DND-41 (cell line): ENCODE results near the gene CLMP.
A peak's percentile ranks its signal among the peaks of the same experiment; 100 is the strongest.
"Not testable (repeated sequence)": the region's sequence is repeated elsewhere in the genome, so short reads cannot be mapped to it uniquely, and the experiment has no call there.

ENCODE experiments used
- ATAC-seq: fragments of 200-7000 bp; cut with Tn5 transposase; 3 replicates; pipeline ENCODE4 v1.9.1; 2021; ENCODE audit warnings: low read depth; ENCODE audit not compliant: insufficient read depth
- DNase-seq: peaks from one replicate; pipeline ENCODE4 v3.0.0-alpha.2; 2020
- H2AFZ ChIP-seq: 2 replicates; pipeline ENCODE4 v1.6.0; 2012; ENCODE audit warnings: low read depth, low read length
- H3K27ac ChIP-seq: 2 replicates; pipeline ENCODE4 v1.5.1; 2012; ENCODE audit warnings: low read length, inconsistent platforms
- H3K27me3 ChIP-seq: fragments of 200-600 bp; sonication (generic); 2 replicates; pipeline ENCODE4 v1.6.0; 2012; ENCODE audit warnings: low read length, mild to moderate bottlenecking, inconsistent platforms; ENCODE audit not compliant: insufficient read depth, poor library complexity
- H3K36me3 ChIP-seq: 2 replicates; pipeline ENCODE4 v1.5.1; 2012; ENCODE audit warnings: low read length, inconsistent platforms; ENCODE audit not compliant: insufficient read depth
- H3K4me1 ChIP-seq: 2 replicates; pipeline ENCODE4 v1.5.1; 2012; ENCODE audit warnings: mild to moderate bottlenecking, low read length; ENCODE audit not compliant: insufficient read depth
- H3K4me2 ChIP-seq: 2 replicates; pipeline ENCODE4 v1.6.0; 2012; ENCODE audit warnings: mild to moderate bottlenecking, moderate library complexity, low read length, inconsistent platforms; ENCODE audit not compliant: insufficient read depth
- H3K4me3 ChIP-seq, 2 experiments: fragments of 200-600 bp in 1 of 2; shearing (Covaris generic) in 1 of 2; 2 replicates each; pipeline ENCODE4 v1.5.1; 2012 to 2016; ENCODE audit warnings: inconsistent platforms in 2 of 2, low read length in 2 of 2, mild to moderate bottlenecking in 2 of 2, low read depth in 1 of 2, moderate library complexity in 1 of 2
- H3K79me2 ChIP-seq: 2 replicates; pipeline ENCODE4 v1.6.0; 2012; ENCODE audit warnings: low read length, inconsistent platforms; ENCODE audit not compliant: insufficient read depth
- H3K9ac ChIP-seq: 2 replicates; pipeline ENCODE4 v1.6.0; 2012; ENCODE audit warnings: low read depth, mild to moderate bottlenecking, inconsistent platforms, low read length, moderate library complexity
- H3K9me3 ChIP-seq: 2 replicates; pipeline ENCODE4 v1.5.1; 2012; ENCODE audit warnings: low read length, moderate library complexity, mild to moderate bottlenecking, inconsistent platforms; ENCODE audit not compliant: insufficient read depth, severe bottlenecking
- H4K20me1 ChIP-seq: 2 replicates; pipeline ENCODE4 v1.6.0; 2012; ENCODE audit warnings: low read length; ENCODE audit not compliant: insufficient read depth
- CTCF ChIP-seq: IDR thresholded peaks from 2 replicates; pipeline ENCODE4 v1.5.1; 2012; ENCODE audit warnings: borderline replicate concordance, low read length, moderate library complexity, mild to moderate bottlenecking; ENCODE audit not compliant: poor library complexity, severe bottlenecking; ENCODE audit errors: extremely low read depth
- EZH2 ChIP-seq: IDR thresholded peaks from 3 replicates; pipeline ENCODE4 v1.6.1; 2012; ENCODE audit warnings: borderline replicate concordance, low read depth, mild to moderate bottlenecking, moderate library complexity, low read length, inconsistent platforms; ENCODE audit not compliant: severe bottlenecking

Gene CLMP

GRCh38 chr11:123060277-123061000 lies 134.6 kb downstream of the CLMP start:
- peak overlapping the region; percentile 97 for H3K27ac ChIP-seq
- ATAC-seq (no peak), DNase-seq (peak; percentile 41)
- TF ChIP-seq CTCF (no peak), EZH2 (no peak)
- H3K9ac ChIP-seq = peak overlapping the region; percentile 100
- peaks cover 88% of the 10 kb centered on the region for H3K79me2 ChIP-seq
- H3K4me2 ChIP-seq = peak overlapping the region; percentile 81
- no peaks in the 10 kb centered on the region for H3K27me3 ChIP-seq
- peaks cover 53% of the 10 kb centered on the region for H3K4me1 ChIP-seq
- no peaks in the 10 kb centered on the region for H3K9me3 ChIP-seq
- H3K4me3 ChIP-seq = peak overlapping the region; percentile 71 to 97
- peaks cover 61% of the 10 kb centered on the region for H4K20me1 ChIP-seq
- peaks cover 65% of the 10 kb centered on the region for H3K36me3 ChIP-seq
- no peak overlapping the region for H2AFZ ChIP-seq

DNA sequence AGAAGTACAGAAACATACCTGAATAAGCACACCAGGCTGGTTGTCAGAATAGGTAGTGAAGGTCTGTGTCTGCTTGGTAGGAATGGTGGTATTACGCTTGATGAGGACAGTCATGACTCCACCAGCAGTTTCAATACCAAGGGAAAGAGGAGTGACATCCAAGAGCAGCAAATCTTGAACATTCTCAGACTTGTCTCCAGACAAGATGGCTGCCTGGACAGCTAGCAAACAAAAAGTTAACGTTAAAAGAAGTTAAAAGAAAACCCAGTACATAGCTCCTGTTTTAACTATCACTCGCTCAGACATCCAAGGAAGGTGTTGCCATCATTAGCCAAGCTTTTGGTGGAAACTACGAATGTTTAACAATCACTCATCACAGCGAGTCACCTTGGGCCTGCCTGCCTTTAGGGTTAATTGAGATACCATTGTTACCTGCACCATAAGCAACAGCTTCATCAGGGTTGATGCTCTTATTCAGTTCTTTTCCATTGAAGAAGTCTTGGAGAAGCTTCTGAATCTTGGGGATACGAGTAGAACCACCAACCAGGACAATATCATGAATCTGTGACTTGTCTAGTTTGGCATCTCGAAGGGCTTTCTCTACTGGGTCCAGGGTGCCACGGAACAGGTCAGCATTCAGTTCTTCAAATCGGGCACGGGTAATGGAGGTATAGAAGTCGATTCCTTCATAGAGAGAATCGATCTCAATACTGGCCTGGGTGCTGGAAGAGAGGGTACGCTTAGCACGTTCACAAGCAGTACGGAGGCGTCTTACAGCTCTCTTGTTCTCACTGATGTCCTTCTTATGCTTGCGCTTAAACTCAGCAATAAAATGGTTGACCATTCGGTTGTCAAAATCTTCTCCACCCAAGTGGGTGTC lies 135.8 kb downstream of the CLMP start:
- H3K27me3 ChIP-seq, DNase-seq, H3K9me3 ChIP-seq, ATAC-seq, H2AFZ ChIP-seq: not testable (repeated sequence)
- Histone ChIP-seq H3K9ac (peak overlapping the region; percentile 100), H3K36me3 (peaks cover 71% of the 10 kb centered on the region), H4K20me1 (peaks cover 62% of the 10 kb centered on the region), H3K4me3 (peak overlapping the region; percentile 71 to 97; a peak in 3 of 4 replicates), H3K79me2 (peaks cover 76% of the 10 kb centered on the region), H3K4me1 (peaks cover 48% of the 10 kb centered on the region), H3K4me2 (peak overlapping the region; percentile 81), H3K27ac (peak overlapping the region; percentile 97)

DNA sequence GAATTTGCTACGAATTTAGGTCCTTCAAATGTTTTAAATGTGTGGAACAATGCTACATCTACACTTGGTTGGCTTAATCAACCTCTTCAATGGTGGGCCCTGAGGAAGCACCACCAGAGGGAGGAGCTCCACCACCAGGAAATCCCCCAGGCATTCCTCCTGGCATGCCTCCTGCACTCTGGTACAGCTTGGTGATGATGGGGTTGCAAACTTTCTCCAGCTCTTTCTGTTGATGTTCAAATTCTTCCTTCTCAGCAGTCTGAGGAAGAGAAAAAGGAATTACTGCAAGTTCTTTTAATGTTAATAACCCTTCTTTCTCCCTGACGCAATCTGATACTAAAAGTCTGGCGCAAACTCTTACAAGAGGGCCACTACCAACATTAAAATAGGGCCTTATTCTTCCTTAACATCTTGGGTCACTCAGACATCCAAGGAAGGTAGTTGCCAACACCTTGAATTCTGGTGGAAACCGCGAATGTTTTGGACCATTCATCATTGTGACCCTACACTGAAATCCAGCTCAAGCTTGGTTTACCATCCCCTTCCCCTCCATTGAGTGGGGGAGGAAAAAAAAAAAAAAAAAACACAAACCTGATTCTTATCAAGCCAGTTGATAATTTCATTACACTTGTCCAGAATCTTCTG lies 137.3 kb downstream of the CLMP start:
- Histone ChIP-seq H3K36me3 (peaks cover 83% of the 10 kb centered on the region), H3K4me1 (peaks cover 39% of the 10 kb centered on the region), H2AFZ (no peak overlapping the region), H3K27me3 (no peaks in the 10 kb centered on the region), H3K9me3 (no peaks in the 10 kb centered on the region), H3K4me2 (peak overlapping the region; percentile 81), H4K20me1 (peaks cover 67% of the 10 kb centered on the region), H3K27ac (no peak overlapping the region), H3K4me3 (peak overlapping the region in 1 of 2 experiments; percentile 71; a peak in 2 of 4 replicates), H3K79me2 (peaks cover 61% of the 10 kb centered on the region), H3K9ac (peak overlapping the region; percentile 100; the same call in 1 of the 2 replicates)
- ATAC-seq = no peak
- no peak for TF ChIP-seq EZH2
- TF ChIP-seq CTCF = peak; percentile 21
- DNase-seq = no peak
